ENCODE data around the gene MUC4. TPM values are rescaled to one million over a fixed set of nuclear protein-coding genes. Genes with fewer than 3 reads are reported as not detected.
"Not testable (repeated sequence)": the region's sequence is repeated elsewhere in the genome, so short reads cannot be mapped to it uniquely, and the experiment has no call there.

Gene MUC4
- total and polyA plus RNA-seq, 2 donors from 2014 or later, result 0.19 TPM; not detected in 1

DNA sequence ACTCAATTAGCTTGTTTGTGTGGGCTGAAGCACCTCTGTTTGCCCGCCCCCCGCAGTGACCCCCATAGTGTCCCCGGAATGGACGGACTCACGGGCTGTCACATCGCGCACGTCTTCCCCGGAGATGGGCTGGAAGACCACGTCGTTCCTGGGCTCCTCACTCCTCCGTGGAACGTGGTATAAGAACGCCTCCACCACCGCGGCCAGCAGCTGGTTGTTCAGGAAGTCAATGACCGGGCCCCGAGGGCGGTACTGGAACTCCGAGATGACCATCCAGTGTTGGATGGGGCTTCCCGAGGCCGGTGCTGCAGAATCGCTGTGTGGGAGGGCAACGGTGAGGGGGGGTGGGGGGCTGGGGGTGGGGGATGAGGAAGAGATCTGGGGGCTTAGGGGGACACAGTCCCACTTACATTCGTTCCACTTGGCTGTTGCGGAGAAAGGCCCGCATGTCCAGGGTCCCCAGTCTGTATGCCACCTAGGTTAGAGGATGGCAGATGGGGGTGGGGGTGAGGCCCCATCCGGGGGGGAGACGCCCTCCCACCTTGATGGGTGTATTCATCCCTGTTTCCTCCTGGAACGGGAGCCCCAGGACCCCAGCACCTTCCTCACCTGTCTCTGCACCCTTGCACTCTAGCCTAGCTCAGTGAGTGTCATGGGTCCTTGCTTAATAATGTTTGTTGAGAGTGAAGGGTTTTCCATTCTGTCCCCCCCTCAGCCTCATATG lies 60.8 kb downstream of the MUC4 start:
- H3K4me1 ChIP-seq (ENCODE audit: control insufficient read depth in 2 of 3, insufficient read depth in 2 of 3, low read depth in 1 of 3, low read length in 3 of 3), result no peaks in the 10 kb centered on the region
- FAIRE-seq (no peak), DNase-seq (peak in 1 of 5 donors; percentile 57)
- H3K27me3 ChIP-seq (ENCODE audit: control insufficient read depth, insufficient read depth, low read length), result no peaks in the 10 kb centered on the region
- H3K9me3 ChIP-seq (ENCODE audit: control insufficient read depth in 2 of 3, insufficient read depth in 1 of 3, low read length in 3 of 3), result no peaks in the 10 kb centered on the region
- H3K36me3 ChIP-seq (ENCODE audit: control insufficient read depth in 2 of 3, insufficient read depth in 3 of 3, low read length in 3 of 3), result peaks cover 0 to 3% (median 0%) of the 10 kb centered on the region in 3 donors
- no peak overlapping the region for H3K27ac ChIP-seq (ENCODE audit: low read depth in 2 of 2, low read length in 2 of 2)
- no peak overlapping the region for H3K4me3 ChIP-seq (ENCODE audit: low read length in 3 of 3)
- TF ChIP-seq, protein P1, sequence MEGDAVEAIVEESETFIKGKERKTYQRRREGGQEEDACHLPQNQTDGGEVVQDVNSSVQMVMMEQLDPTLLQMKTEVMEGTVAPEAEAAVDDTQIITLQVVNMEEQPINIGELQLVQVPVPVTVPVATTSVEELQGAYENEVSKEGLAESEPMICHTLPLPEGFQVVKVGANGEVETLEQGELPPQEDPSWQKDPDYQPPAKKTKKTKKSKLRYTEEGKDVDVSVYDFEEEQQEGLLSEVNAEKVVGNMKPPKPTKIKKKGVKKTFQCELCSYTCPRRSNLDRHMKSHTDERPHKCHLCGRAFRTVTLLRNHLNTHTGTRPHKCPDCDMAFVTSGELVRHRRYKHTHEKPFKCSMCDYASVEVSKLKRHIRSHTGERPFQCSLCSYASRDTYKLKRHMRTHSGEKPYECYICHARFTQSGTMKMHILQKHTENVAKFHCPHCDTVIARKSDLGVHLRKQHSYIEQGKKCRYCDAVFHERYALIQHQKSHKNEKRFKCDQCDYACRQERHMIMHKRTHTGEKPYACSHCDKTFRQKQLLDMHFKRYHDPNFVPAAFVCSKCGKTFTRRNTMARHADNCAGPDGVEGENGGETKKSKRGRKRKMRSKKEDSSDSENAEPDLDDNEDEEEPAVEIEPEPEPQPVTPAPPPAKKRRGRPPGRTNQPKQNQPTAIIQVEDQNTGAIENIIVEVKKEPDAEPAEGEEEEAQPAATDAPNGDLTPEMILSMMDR (IDR thresholded peaks at IDR 0.05; ENCODE audit: borderline replicate concordance, extremely low read depth, insufficient read depth), result no peak
- H3K9ac ChIP-seq (ENCODE audit: low read length in 3 of 3), result no peak overlapping the region
- intact Hi-C loops (cut with DNase I), result no loop called here

DNA sequence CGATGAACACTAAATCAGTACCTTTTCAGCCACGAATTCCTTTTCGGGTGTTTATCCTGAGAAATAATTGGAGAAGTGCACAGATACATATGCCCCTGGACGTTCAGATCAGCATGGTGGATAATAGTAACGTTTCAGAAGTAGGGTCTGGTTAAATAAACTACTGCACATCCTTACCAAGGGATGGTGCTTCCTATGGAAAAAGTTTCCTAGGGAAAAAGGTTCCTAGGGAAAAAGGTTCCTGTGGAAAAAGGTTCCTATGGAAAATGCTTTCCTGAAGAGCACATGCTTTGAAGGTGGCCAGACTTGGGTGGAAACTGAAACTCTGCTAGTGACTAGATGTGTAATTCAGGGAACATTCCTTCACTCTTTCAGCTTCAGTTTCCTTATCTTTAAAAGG lies 62.6 kb downstream of the MUC4 start:
- H3K27ac ChIP-seq (ENCODE audit: low read depth in 2 of 2, low read length in 2 of 2); H3K4me3 ChIP-seq (ENCODE audit: low read length in 3 of 3); intact Hi-C loops (cut with DNase I); H3K36me3 ChIP-seq (ENCODE audit: control insufficient read depth in 2 of 3, insufficient read depth in 3 of 3, low read length in 3 of 3); H3K4me1 ChIP-seq (ENCODE audit: control insufficient read depth in 2 of 3, insufficient read depth in 2 of 3, low read depth in 1 of 3, low read length in 3 of 3); H3K27me3 ChIP-seq (ENCODE audit: control insufficient read depth, insufficient read depth, low read length); H3K9me3 ChIP-seq (ENCODE audit: control insufficient read depth in 2 of 3, insufficient read depth in 1 of 3, low read length in 3 of 3); DNase-seq; H3K9ac ChIP-seq (ENCODE audit: low read length in 3 of 3); FAIRE-seq: not testable (repeated sequence)

DNA sequence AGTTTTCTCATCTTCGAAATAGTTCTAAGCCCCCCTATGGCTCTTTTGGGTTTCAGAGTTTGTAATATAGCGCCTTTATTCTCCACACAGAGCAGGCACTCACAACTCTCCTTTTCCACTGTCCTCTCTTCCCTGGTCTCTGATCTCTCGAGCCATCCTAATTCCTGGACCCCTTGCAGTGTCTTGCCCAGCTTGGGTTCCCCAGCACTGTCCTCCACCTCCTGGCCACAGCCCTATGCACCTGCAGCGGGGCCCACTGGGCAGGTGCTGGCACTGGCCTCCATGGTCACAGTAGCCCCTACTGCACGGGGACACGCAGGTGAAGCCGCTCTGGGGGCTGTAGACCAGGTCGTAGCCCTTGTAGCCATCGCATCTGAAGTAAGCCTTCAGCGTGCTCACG lies 63.1 kb downstream of the MUC4 start:
- TF ChIP-seq, protein P1 (IDR thresholded peaks at IDR 0.05; ENCODE audit: borderline replicate concordance, extremely low read depth, insufficient read depth), result no peak
- peak in 1 of 5 donors; percentile 74 for DNase-seq
- no peak for FAIRE-seq

DNA sequence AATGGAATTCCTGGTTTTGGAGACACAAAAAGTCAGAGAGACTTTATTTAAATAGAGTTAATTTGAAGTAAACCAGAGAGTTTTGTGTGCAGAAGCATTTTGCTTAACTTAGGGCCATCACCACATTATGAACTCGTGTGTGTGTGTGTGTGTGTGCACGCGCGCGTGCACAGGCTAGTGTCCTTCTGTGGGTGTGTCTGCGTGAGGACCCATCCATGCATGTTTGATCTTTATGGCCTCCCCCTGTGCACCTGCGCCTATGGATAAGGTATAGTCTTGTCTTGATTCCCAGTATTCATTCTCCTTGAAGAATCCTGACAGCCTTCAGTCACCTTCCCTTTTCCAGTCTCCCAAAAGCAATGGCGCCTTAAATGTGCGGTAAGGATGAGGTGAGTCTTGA lies 65.0 kb downstream of the MUC4 start:
- no peak for FAIRE-seq
- H3K4me1 ChIP-seq (ENCODE audit: control insufficient read depth in 2 of 3, insufficient read depth in 2 of 3, low read depth in 1 of 3, low read length in 3 of 3), result no peaks in the 10 kb centered on the region
- DNase-seq, result peak in 1 of 5 donors; percentile 55
- no peak overlapping the region for H3K4me3 ChIP-seq (ENCODE audit: low read length in 3 of 3)
- intact Hi-C loops (cut with DNase I), result no loop called here
- H3K9me3 ChIP-seq (ENCODE audit: control insufficient read depth in 2 of 3, insufficient read depth in 1 of 3, low read length in 3 of 3), result no peaks in the 10 kb centered on the region
- peaks cover 0 to 3% (median 0%) of the 10 kb centered on the region in 3 donors for H3K36me3 ChIP-seq (ENCODE audit: control insufficient read depth in 2 of 3, insufficient read depth in 3 of 3, low read length in 3 of 3)
- H3K9ac ChIP-seq (ENCODE audit: low read length in 3 of 3), result no peak overlapping the region
- TF ChIP-seq, protein P1 (IDR thresholded peaks at IDR 0.05; ENCODE audit: borderline replicate concordance, extremely low read depth, insufficient read depth), result no peak
- H3K27ac ChIP-seq (ENCODE audit: low read depth in 2 of 2, low read length in 2 of 2), result no peak overlapping the region
- no peaks in the 10 kb centered on the region for H3K27me3 ChIP-seq (ENCODE audit: control insufficient read depth, insufficient read depth, low read length)

More for the DNA sequence above, 63.1 kb downstream of the MUC4 start:
- Histone ChIP-seq H3K27ac (ENCODE audit: low read depth in 2 of 2, low read length in 2 of 2) (no peak overlapping the region), H3K36me3 (ENCODE audit: control insufficient read depth in 2 of 3, insufficient read depth in 3 of 3, low read length in 3 of 3) (peaks cover 0 to 3% (median 0%) of the 10 kb centered on the region in 3 donors), H3K4me1 (ENCODE audit: control insufficient read depth in 2 of 3, insufficient read depth in 2 of 3, low read depth in 1 of 3, low read length in 3 of 3) (no peaks in the 10 kb centered on the region), H3K4me3 (ENCODE audit: low read length in 3 of 3) (no peak overlapping the region), H3K9me3 (ENCODE audit: control insufficient read depth in 2 of 3, insufficient read depth in 1 of 3, low read length in 3 of 3) (no peaks in the 10 kb centered on the region), H3K9ac (ENCODE audit: low read length in 3 of 3) (no peak overlapping the region), H3K27me3 (ENCODE audit: control insufficient read depth, insufficient read depth, low read length) (no peaks in the 10 kb centered on the region)
- intact Hi-C loops (cut with DNase I), result no loop called here
